Tibial artery (tissue), 4 donors: Measurements from ENCODE around the gene RBP2.

Experiments
- DNase-seq, 2 donors: peaks; one replicate each; pipeline ENCODE4 v3.0.0-alpha.2; 2019
- H3K27ac ChIP-seq, 2 donors: fragments of 200-600 bp; sonication (generic) in 1 of 2; 1 replicate in 1 of 2; 2 replicates in 1 of 2; pipeline ENCODE4 v1.5.1; 2018 to 2019; ENCODE audit warnings: mild to moderate bottlenecking in 1 of 2
- H3K27me3 ChIP-seq, 2 donors: fragments of 200-600 bp; sonication (generic) in 1 of 2; one replicate each; pipeline versions ENCODE4 v1.5.1 to v1.6.0; 2016 to 2019
- H3K36me3 ChIP-seq, 3 donors: fragments of 200-600 bp; sonication (generic) in 2 of 3; one replicate each; pipeline ENCODE4 v1.5.1; 2016 to 2019; ENCODE audit warnings: mild to moderate bottlenecking in 2 of 3
- H3K4me1 ChIP-seq, 4 donors: fragments of 200-600 bp; sonication (generic) in 2 of 4; 1 replicate in 3 of 4; 2 replicates in 1 of 4; pipeline ENCODE4 v1.5.1; 2016 to 2019
- H3K4me3 ChIP-seq, 2 donors: fragments of 200-600 bp; sonication (generic) in 1 of 2; 1 replicate in 1 of 2; 2 replicates in 1 of 2; pipeline ENCODE4 v1.5.1; 2018 to 2019; ENCODE audit warnings: mild to moderate bottlenecking in 2 of 2
- H3K9me3 ChIP-seq, 3 donors: fragments of 200-600 bp; sonication (generic) in 1 of 3; one replicate each; pipeline ENCODE4 v1.5.1; 2016 to 2019
- intact Hi-C: fragments of 100-400 bp; cut with DNase I; formaldehyde crosslinking; loops from one replicate; pipeline ENCODE4 v1.15.0; 2023; ENCODE audit warnings: low total_unique reads
- TF ChIP-seq, protein P1 (sequence below), 2 experiments: fragments of 200-600 bp in 1 of 2; fragments of 450-650 bp in 1 of 2; IDR thresholded peaks; one replicate each; pipeline ENCODE4 v1.5.1; 2017 to 2019; ENCODE audit warnings: antibody characterized with exemption in 2 of 2, mild to moderate bottlenecking in 1 of 2, moderate library complexity in 1 of 2

The RBP2 gene

GRCh38 chr3:139481116-139481515 lies 4.8 kb upstream of the RBP2 start:
- intact Hi-C loops = no loop called here
- TF ChIP-seq, protein P1, sequence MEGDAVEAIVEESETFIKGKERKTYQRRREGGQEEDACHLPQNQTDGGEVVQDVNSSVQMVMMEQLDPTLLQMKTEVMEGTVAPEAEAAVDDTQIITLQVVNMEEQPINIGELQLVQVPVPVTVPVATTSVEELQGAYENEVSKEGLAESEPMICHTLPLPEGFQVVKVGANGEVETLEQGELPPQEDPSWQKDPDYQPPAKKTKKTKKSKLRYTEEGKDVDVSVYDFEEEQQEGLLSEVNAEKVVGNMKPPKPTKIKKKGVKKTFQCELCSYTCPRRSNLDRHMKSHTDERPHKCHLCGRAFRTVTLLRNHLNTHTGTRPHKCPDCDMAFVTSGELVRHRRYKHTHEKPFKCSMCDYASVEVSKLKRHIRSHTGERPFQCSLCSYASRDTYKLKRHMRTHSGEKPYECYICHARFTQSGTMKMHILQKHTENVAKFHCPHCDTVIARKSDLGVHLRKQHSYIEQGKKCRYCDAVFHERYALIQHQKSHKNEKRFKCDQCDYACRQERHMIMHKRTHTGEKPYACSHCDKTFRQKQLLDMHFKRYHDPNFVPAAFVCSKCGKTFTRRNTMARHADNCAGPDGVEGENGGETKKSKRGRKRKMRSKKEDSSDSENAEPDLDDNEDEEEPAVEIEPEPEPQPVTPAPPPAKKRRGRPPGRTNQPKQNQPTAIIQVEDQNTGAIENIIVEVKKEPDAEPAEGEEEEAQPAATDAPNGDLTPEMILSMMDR (IDR thresholded peaks at IDR 0.05) = no peak
- H3K4me1 ChIP-seq = no peaks in the 10 kb centered on the region
- no peak for DNase-seq
- no peaks in the 10 kb centered on the region for H3K36me3 ChIP-seq
- H3K9me3 ChIP-seq = no peaks in the 10 kb centered on the region
- H3K27me3 ChIP-seq = no peaks in the 10 kb centered on the region
- H3K27ac ChIP-seq = no peak overlapping the region
- H3K4me3 ChIP-seq = no peak overlapping the region

DNA sequence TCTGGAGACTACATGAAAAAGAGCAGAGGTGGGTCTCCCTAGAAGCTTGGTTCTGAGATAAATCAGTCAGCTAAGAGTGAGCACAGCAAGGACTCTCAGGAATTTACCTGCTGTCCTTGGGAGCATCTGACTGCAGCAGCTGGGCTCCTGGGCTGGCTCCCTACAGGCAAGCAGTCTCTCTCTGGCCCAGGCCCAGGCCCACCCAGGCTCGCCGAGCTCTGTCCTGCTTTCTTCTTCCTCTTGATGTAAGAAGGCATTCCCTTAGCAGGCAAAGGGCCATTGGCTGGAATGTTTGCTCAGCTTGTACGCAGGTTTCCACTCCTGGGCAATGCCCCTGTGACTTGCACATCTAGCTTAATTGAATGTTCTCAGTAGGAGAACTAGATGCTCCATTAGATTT lies 4.3 kb upstream of the RBP2 start:
- Histone ChIP-seq H3K4me3 (no peak overlapping the region), H3K9me3 (no peaks in the 10 kb centered on the region), H3K27ac (no peak overlapping the region), H3K27me3 (no peaks in the 10 kb centered on the region), H3K36me3 (no peaks in the 10 kb centered on the region), H3K4me1 (no peaks in the 10 kb centered on the region)
- intact Hi-C loops = no loop called here
- DNase-seq = no peak
- TF ChIP-seq, protein P1 (IDR thresholded peaks at IDR 0.05) = no peak

- intact Hi-C loops = no loop called here
- TF ChIP-seq, protein P1 (IDR thresholded peaks at IDR 0.05) = no peak
- no peaks in the 10 kb centered on the region for H3K36me3 ChIP-seq
Observed at GRCh38 chr3:139477710-139478640, 1.7 kb upstream of the RBP2 start.

GRCh38 chr3:139473155-139473771 lies 3.1 kb downstream of the RBP2 start:
- no peaks in the 10 kb centered on the region for H3K27me3 ChIP-seq
- DNase-seq = no peak
- TF ChIP-seq, protein P1 (IDR thresholded peaks at IDR 0.05) = no peak
- no peaks in the 10 kb centered on the region for H3K9me3 ChIP-seq
- no peaks in the 10 kb centered on the region for H3K36me3 ChIP-seq
- intact Hi-C loops = no loop called here
- H3K27ac ChIP-seq = no peak overlapping the region
- H3K4me3 ChIP-seq = no peak overlapping the region
- no peaks in the 10 kb centered on the region for H3K4me1 ChIP-seq

More at GRCh38 chr3:139477710-139478640, 1.7 kb upstream of the RBP2 start:
- no peak for DNase-seq
- no peaks in the 10 kb centered on the region for H3K4me1 ChIP-seq
- H3K9me3 ChIP-seq = no peaks in the 10 kb centered on the region
- no peaks in the 10 kb centered on the region for H3K27me3 ChIP-seq
- no peak overlapping the region for H3K27ac ChIP-seq
- H3K4me3 ChIP-seq = no peak overlapping the region

DNA sequence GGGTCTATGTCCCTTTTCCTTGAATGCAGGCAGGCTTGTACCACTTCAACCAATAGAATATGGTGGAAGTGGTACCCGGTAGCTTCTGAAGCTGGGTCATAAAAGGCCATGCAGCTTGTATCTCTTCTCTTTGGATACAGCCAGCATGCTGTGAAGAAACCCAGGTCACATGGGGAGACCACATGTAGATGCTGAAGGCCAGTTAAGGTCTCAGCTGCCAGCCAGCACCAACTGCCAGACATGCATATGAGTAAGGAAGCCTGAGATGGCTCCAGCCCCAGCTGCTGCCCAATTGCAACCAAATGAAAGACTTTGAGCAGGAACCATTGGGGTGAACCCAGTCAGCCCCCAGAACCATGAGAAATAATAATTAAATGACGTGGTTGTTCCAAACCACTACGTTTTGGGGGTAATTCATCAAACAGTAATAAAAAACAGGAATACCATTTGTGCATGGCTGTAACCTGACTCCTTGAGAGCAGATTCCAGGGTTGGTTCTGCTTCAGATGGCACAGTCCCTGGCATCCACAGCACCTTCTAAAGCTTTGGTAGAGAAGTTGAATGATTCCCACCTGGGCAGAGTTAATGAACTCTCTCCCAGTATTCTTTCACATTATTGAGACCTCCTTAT lies 3.8 kb downstream of the RBP2 start:
- Histone ChIP-seq H3K4me3 (no peak overlapping the region), H3K27me3 (no peaks in the 10 kb centered on the region), H3K9me3 (no peaks in the 10 kb centered on the region), H3K36me3 (no peaks in the 10 kb centered on the region), H3K27ac (no peak overlapping the region), H3K4me1 (no peaks in the 10 kb centered on the region)
- TF ChIP-seq, protein P1 (IDR thresholded peaks at IDR 0.05) = no peak
- no peak for DNase-seq
- intact Hi-C loops = no loop called here
